ENCODE results near the gene SPRED1. TPM values are rescaled to one million over a fixed set of nuclear protein-coding genes. Genes with fewer than 3 reads are reported as not detected.

The SPRED1 gene
- total RNA-seq, 1 donor from 2014 or later: 20.4 TPM

Other genes with a start within 250 kb of the SPRED1 start
- gene FAM98B, start 201.3 kb downstream of the SPRED1 start, total RNA-seq: 9.1 and 9.7 TPM in 2 replicates

Data from kidney epithelial cell (primary cell).